Fibroblast of upper back skin (primary cell): ENCODE results near the gene NSD2.
"Not testable (repeated sequence)": the region's sequence is repeated elsewhere in the genome, so short reads cannot be mapped to it uniquely, and the experiment has no call there.

ENCODE experiments used
- DNase-seq: peaks from one replicate; pipeline ENCODE4 v3.0.0-alpha.2; 2013

The NSD2 gene

DNA sequence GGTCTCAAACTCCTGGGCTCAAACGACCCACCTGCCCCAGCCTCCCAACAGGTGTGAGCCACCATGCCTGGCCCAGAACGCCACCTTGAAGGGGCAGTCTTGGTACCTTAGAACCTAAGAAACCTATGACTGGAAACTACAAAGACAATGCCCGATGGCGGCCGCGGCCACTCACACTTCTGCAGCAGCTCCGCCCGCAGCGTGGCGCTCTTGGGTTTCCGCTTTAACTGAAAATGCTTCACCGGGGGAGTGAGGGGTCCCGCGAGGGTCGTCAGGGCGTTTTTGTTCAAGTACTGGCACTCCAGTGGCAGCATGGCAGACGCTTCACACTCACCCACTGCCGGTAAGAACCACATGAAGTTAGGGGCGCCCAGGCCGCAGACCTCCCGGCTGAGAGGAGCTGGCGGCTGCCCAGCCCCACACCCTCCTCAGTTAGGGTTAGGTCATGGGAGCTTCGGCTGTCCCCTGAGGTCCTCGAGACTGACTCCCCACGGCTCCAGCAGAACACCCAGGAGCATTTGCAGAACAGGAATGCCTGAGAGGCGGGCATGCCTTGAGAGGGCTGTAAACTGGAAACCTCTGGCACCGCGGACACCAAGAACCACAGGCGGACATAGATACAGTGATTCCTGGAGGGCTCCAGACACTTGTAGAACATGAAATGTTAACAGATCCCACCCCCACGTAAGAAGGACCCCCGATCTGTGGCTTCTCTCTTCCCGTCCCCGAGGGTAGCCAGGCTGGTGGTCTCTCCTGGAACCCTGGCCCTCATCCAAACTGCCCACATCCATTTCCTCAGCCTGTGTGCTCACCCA, 118.5 kb downstream of the NSD2 start:
- no peak for DNase-seq

DNA sequence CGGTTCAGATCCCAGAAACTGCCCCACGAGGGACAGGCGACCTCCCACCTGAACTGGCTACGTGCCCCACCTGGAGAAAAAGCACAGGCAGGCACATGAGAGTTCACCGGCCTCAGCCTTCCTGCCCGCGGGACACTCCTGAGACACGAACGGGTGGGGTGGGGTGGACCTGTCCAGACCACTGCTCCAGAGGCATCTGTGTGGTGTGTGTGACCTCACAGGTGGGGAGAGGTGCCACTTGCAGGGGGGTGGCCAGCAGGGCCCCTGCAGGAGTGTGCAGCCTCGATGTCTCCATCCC, 119.1 kb downstream of the NSD2 start:
- DNase-seq: no peak

DNA sequence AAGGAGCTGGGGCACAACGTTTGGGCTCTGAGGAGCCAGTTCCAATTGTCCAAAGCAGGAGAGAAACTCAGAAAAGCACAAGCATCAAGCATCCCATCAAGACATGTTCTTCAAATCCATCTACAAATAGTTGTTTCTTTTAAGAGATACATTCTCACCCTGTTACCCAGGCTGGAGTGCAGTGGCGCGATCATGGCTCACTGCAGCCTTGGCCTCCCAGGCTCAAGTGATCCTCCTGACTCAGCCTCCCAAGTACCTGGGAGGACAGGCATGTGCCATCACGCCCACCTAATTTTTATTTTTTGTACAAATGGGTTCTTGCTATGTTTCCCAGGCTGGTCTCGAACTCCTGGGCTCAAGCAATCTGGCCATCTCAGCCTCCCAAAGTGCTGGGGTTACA, 119.5 kb downstream of the NSD2 start:
- DNase-seq: no peak

DNA sequence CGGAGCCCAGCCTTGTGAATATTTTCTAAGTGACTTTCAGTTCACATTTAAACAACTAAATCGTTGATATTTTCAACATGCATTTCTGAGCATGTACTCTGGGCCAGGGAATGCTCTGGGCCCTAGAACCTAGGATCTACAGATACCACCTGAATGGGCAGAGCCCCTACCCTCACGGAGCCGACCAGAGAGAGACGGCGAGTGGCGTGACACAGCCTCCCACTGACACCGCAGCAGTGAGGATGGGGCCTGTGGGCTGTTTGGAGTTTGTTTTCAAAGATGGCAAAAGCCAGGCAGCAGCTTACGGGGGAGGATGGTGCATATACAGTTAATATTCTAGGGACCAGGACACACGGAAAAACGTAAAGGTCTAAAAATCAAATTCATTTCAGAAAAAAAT, 119.9 kb downstream of the NSD2 start:
- no peak for DNase-seq

DNA sequence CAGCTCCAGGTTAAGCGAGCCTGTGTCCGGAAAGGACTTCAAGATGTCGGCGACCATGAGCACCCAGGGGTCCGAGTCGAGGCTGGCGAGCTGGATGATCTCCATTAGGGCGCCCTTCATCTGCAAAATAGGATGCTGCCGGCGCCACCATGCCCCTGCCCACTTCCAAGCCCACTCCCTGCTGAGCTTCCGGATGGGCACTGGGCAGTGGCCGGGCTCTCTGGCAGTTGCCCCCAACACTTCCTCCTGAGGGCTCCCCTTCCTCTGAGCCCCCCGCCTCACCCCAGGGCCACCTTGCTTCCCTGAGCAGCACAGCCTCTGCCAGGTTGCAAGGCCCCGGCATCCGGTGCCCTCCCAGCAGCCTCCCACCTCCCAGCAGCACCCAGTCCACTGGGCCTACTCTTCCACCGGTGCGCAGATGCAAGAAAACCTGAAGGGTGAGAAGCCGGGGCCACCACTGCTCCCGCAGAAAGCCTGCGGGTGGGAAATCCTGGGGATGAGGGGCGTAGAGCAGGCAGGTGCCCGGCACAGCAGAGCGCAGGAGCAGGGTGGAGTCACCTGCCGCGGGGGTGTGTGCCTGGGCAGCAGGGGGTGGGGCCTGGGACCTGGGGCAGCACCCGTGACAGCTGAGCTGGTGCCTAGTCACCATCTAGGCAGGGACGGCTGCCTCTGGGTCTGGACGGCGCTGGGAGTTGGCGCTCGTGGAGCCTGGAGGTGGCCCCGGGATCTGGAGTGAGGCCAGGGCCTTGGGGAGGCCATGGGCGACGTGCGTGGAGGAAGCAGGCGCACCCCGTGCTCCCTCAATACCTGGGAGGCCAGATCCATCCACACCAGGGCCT, 120.6 kb downstream of the NSD2 start:
- no peak for DNase-seq

DNA sequence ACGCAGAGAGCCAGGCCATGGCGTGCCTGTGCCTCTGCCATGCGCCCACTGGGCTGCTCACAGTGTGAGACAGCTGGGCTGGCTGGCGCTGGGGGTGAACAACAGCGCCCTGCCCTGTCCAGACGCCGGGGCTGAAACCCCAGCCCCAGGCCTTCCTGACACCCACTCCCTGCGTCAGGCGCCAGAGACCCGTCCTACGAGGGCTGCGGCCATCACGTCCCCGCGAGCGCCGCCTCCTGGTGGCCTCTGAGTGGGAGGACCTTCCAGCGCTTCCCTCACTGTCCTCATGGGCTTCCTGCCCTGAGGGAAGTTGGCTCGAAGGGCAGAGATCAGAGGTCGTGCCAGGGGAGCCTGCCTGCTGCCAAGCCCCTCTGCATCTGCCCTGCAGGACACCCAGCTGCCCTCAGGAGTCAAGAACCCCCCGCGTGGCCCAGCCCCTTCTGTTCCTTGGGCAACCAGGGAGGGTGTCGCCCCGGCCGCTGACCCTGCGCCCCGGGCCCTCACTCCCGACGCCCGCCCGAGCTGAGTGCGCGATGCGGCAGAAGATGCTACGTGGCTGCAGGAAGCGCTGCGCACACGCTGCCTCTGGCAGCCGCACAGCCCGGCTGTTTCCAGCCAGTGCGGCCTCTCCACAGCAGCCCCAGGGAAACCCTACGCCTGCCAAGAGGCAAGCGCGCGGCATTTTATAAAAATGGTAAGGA, 121.4 kb downstream of the NSD2 start:
- DNase-seq: peak; percentile 5

DNA sequence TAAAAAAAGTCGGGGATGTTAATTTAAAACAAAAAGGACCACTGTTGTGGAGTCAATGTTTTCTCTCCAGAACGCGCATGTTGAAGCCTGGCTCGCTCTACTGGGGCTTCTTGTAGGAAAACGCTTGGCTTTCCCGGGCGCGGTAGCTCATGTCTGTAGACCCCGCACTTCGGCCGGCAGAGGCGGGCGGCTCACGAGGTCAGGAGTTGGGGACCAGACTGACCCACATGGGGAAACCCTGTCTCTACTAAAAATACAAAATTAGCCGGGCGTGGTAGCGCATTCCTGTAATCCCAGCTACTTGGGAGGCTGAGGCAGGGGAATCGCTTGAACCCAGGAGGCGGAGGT, 122.0 kb downstream of the NSD2 start:
- DNase-seq: no peak

DNA sequence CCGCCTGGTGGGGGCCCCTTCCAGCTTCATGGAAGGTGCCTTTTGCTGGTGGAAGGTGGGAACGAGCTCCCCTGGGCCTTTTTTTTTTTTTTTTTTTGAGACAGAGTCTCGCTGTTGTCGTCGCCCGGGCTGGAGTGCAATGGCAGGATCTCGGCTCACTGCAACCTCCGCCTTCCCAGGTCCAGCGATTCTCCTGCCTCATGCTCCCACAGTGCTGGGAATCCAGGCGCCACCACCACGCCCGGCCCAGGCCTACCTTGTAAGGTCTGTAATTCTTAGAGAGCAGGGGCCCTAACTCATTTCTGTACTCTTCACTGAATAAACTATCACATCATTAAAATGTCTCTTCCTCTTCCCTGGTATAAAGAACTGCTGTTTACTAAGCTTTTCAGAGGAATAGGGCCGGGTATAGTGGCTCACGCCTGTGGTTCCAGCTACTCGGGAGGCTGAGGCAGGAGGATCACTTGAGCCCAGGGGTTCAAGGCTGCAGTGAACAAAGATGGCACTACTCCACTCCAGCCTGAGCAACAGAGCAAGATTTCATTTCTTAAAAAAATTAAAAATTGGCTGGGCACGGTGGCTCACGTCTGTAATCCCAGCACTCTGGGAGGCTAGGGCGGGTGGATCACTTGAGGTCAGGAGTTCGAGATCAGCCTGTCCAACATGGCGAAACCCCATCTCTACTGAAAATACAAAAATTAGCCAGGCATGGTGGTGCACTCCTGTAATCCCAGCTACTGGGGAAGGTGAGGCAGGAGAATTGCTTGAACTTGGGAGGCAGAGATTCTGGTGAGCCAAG, 122.7 kb downstream of the NSD2 start:
- not testable (repeated sequence) for DNase-seq

DNA sequence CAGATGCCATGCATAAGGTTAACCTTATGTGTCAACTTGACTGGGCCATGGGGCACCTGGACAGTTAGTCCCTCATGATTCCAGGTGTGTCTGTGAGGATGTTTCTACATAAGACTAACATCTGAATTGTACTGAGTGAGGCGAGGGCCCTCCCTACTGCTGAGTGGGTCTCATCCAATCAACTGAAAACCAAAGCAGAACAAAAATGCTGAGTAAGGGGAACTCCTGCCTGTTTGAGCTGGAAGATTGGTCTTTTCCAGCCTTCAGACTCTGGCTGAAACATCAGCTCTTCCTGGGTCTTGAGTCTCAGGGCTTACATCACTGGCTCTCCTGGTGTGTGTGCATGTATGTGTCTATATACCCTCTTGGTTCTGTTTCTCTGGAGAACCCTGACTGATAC, 123.7 kb downstream of the NSD2 start:
- DNase-seq: no peak

DNA sequence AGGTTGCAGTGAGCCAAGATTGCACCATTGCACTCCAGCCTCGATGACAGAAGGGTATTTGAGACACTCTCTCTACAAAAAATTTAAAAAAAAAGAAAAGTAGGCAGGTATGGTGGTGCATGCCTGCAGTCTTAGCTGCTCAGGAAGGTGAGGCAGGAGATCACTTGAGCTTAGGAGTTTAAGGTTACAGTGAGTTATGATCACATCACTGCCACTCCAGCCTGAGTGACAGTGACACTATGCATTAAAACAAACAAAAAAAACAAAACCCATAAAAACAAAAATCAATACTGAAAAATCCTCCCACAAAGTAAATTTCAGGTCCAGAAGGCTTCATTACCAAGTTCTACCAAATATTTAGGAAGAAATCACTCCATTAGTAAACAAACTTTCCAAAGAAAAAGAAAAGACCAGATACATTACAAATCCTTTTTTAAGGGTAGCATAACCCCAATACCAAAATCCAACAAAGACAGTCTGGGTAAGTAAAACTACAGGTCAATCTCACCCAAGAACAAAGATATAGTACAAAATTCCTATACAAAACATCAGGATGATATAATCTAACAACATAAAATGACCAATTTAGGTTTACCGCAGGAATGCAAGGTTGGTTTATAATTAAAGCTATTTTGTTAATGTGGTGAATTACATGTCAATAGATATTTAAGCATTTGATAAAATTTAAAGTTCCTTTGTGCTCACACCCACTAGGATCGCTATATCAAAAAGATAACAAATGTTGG, 125.8 kb downstream of the NSD2 start:
- DNase-seq: no peak

DNA sequence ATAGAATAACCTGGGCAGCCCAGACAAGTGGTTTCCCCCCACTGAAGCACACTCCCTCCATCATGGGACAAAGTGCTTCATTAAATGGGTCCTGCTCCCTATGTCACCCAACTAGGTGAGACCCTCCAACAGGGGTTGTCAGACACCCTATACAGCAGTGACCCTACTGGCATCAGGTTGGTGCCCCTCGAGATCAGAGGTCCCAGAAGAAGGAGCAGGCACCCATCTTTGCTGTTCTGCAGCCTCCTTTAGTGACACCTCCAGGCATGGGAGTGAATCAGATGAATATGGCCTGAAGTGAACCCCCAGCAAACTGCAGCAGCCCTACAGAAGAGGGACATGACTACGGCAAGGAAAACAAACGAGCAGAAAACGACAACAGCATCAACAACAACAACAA, 126.5 kb downstream of the NSD2 start:
- no peak for DNase-seq

DNA sequence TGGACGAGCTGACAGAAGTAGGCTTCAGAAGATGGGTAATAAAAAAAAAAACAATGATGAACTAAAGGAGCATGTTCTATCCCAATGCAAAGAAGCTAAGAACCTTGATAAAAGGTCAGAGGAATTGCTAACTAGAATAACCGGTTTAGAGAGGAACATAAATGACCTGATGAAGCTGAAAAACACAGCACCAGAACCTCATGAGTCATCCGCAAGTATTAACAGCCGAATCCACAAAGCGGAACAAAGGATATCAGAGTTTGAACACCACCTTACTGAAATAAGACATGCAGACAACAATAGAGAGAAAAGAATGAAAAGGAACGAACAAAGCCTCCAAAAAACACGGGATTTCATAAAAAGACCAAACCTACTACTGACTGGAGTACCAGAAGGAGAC, 127.1 kb downstream of the NSD2 start:
- DNase-seq: no peak

DNA sequence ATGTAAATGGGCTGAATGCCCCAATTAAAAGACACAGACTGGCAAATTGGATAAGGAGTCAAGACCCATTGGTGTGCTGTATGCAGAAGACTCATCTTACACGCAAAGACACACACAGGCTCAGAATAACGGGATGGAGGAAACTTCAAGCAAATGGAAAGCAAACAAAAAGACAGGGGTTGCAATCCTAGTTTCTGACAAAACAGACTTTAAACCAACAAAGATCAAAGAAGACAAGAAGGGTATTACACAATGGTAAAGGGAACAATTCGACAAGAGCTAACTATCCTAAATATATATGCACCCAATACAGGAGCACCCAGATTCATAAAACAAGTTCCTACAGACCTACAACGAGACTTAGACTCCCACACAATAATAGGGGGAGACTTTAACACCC, 128.1 kb downstream of the NSD2 start:
- not testable (repeated sequence) for DNase-seq

DNA sequence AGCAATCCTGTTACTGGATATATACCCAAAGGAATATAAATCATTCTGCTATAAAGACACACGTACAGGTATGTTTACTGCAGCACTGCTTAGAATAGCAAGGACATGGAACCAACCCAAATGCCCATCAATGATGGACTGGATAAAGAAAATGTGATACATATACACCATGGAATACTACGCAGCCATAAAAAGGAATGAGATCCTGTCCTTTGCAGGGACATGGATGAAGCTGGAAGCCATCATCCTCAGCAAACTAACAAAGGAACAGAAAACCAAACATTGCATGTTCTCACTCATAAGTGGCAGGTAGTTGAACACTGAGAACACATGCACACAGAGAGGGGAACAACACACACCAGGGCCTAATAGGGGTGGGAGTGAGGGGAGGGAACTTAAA, 132.2 kb downstream of the NSD2 start:
- not testable (repeated sequence) for DNase-seq

DNA sequence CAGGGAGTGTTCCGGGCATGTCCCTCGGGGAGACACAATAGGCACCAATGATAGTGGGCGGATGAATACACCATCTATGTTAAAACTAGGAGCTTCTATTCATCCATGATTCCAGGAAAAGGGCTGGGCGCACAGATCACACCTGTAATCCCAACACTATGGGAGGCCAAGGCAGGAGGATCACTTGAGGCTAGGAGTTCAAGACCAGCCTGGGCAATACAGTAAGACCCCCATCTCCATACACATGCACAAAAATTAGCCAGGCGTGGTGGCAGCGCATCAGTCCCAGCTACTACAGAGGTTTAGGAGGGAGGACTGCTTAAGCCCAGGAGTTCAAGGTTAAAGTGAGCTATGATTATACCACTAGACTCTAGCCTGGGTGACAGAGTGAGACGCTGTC, 135.2 kb downstream of the NSD2 start:
- DNase-seq: no peak

DNA sequence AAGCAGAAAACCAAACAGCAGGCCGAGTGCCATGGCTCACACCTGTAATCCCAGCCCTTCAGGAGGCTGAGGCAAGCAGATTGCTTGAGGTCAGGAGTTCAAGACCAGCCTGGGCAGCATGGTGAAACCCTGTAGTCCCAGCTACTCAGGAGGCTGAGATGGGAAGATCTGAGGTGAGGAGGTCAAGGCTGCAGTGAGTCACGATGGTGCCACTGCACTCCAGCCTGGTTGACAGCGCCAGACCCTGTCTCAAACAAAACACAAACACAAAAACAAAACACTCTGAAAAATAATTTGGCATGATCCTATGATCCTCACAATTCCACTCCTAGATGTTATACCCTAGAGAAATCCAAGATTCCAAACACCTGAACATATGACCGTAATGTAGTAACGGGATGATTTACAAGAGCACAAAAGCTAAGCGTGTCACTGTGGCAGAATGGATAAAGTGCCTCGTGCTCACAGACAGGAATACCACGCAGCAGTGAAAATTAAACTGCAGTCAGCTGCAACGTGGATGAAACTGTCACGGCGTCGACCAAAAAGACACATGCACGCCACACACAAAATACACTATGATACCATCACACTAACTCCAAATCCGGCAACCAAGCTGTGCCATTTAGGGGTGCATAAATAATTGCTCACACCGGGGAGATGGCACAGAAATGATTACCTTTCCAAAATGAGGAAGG, 135.9 kb downstream of the NSD2 start:
- no peak for DNase-seq

DNA sequence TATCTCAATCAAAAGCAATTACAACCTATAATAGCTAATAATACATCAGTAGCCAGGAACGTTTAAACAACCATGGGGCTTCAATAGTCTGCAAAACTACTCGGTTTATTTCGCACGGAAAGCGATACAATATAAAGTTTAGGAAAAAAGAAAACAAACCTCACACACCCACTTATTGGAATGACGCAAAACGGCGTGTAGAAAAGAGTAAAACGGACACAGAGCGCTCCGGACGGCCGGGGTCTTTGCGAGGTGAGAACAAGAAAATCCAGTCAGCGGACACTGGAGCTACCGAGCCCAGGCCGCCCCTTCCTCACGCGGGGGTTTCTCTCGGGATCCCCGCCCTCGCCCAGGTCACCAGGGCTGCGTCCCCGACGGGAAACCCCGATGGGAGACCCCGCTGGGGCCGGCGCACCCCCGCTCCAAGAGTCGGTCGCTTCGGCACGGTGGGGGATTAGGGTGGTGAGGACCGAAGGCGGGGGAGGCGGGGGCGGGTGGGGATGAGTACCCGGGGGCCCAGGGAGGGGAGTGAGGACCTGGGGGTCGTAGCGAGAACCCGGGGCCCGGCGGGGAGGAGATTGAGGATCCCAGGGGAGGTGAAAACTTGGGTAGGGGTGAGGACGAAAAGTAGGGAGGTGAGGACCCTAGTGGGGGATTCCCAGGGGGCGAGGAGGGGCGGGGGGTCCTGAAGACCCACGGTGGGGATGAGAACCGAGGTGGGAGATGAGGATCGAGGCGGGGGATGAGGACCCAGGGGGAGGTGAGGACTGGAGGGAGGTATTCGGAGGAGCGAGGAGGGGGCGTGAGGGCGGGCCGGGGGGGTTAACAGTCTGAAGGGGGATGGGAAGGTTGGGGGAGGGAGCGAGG, 136.8 kb downstream of the NSD2 start:
- DNase-seq: no peak

DNA sequence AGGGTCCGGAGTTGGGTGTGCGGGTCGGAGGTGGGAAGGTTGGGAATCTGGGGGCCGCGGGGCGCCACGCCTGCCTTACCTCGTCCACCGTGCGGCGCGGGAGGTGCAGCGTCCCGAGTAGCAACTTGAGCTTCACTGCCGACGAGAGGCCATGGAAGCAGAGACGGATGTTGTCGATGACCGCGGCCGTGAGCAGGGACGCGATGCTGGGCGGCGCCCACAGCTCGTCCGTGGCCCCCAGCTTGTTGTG, 137.4 kb downstream of the NSD2 start:
- no peak for DNase-seq

DNA sequence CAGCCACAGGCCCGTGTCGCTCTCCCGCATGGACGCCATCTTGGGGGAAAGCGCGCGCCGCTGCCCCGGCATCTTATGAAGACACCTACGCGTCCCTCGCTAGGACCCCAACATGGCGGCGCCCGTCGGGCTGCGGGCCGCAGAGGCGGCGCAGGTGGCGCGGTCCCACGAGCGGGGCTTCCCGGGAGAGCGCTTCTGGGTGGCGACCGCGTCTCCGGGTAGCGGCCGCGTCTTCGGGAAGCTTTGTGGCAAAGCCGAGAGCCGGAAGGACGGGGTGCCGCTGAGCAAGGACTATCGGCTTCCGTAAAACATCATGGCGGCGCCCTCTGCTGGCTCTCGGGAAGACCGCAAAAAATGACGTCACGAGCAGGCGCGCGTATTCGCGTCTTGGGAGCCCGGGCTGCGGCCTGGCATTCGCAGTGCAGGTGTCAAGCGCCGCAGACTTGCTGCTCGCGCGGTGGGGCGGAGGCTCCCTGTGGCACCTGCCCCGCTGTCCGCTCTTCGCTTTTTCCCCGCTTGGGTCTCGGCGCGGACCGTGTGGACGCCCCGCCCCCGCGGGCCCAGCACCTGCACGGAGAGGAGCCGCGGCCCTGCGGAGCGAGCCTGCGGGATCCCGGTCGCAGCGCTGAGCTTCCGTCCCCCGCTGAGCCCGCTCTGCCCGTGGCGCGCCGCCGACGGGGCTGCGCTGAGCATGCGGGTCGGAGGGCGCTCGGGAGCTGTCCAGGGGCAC, 137.9 kb downstream of the NSD2 start, which contains the start of gene NELFA:
TSS of gene NELFA (minus strand) at position 54 of the 730 bp plus-strand sequence. CDS start at position 39, 15 bp downstream.
- peak; percentile 91 for DNase-seq

DNA sequence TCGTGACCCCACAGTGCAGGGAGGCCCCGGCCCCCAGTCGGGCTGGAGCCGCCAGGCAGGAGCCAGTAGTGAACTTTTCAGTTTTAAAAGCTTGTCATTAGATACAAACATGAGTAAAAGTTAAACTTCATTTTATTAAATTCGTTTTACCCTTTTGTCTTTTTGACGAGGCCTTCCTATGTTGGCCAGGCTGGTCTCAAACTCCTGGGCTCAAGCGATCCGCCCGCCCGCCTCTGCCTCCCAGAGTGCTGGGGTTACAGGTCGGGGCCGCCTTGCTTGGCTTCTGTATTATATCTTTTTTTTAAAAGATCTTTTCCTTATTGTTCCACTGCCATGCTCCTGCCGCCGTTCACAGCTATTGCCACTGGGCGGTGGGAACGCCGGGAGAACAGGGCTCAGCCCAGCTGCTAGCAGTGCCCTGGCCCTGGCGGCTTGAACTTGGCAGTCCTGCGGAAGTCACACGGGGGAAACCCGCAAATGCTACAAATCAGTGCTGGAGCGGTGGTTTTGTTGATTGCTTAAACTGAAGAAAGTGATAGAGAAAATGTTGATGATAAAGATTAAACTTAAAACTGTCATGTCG, 138.5 kb downstream of the NSD2 start:
- DNase-seq: peak; percentile 18
